Vagina (tissue), 2 donors: ENCODE data around the gene OSTF1. TPM values are rescaled to one million over a fixed set of nuclear protein-coding genes. Genes with fewer than 3 reads are reported as not detected.

Experiments used
- DNase-seq, 2 donors: peaks; one replicate each; pipeline ENCODE4 v3.0.0-alpha.2; 2017; ENCODE audit errors: extremely low spot score in 2 of 2
- H3K27ac ChIP-seq: fragments of 200-600 bp; sonication (generic); one replicate; pipeline ENCODE4 v1.5.1; 2019
- H3K27me3 ChIP-seq: fragments of 200-600 bp; sonication (generic); one replicate; pipeline ENCODE4 v1.5.1; 2019
- H3K36me3 ChIP-seq, 2 donors: fragments of 200-600 bp; sonication (generic); one replicate each; pipeline ENCODE4 v1.5.1; 2017 to 2019
- H3K4me1 ChIP-seq: fragments of 200-600 bp; sonication (generic); one replicate; pipeline ENCODE4 v1.5.1; 2019
- H3K4me3 ChIP-seq, 2 donors: fragments of 200-600 bp; sonication (generic); 1 replicate in 1 of 2; 2 replicates in 1 of 2; pipeline ENCODE4 v1.5.1; 2016 to 2019
- H3K9me3 ChIP-seq: fragments of 200-600 bp; sonication (generic); one replicate; pipeline ENCODE4 v1.5.1; 2019
- POLR2A ChIP-seq, 2 donors: fragments of 450-650 bp; IDR thresholded peaks; one replicate each; pipeline ENCODE4 v1.6.1; 2017; ENCODE audit warnings: antibody characterized with exemption in 2 of 2, mild to moderate bottlenecking in 2 of 2, moderate library complexity in 2 of 2
- POLR2AphosphoS5 ChIP-seq, 2 donors: sonication (generic); formaldehyde crosslinking; IDR thresholded peaks; one replicate each; pipeline ENCODE4 v1.9.0; 2017; ENCODE audit warnings: antibody characterized with exemption in 2 of 2, mild to moderate bottlenecking in 2 of 2, low read depth in 1 of 2; ENCODE audit not compliant: insufficient read depth in 1 of 2
- intact Hi-C: fragments of 100-400 bp; cut with DNase I; formaldehyde crosslinking; loops from one replicate; pipeline ENCODE4 v1.15.1; 2023
- total RNA-seq: library from RNA; depleted of rRNA; stranded (reverse); fragments of >200 nt; gene quantifications from one replicate; pipeline ENCODE4 v1.2.3, GENCODE V29; 2016
- TF ChIP-seq, protein P1 (sequence below), 3 experiments: fragments of 450-650 bp in 2 of 3; fragments of 200-600 bp in 1 of 3; sonication (generic) in 1 of 3; IDR thresholded peaks; one replicate each; pipeline ENCODE4 v1.5.1; 2017 to 2019; ENCODE audit warnings: antibody characterized with exemption in 3 of 3, mild to moderate bottlenecking in 2 of 3, moderate library complexity in 2 of 3

Gene OSTF1
- total RNA-seq, 1 donor from 2014 or later: 25.0 TPM

DNA sequence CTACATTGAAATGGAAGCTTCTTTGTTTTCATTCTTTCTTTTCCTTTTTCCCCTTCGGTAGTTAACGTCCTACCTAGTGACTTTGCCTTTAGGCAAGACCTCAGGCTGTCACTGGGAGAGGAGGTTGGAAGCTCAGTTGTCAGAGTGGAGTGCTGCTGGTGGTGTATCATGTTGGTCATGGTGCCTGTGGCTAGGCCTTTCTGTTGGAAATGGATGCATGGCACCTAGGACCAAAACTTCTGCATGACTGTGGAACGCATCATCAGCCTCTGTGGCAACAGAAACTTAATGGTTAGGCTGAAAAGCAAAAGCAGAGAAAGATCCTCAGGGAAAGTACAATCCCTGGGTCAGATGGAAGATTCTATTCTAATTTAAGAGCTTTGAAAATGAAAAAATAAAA, 57.9 kb downstream of the OSTF1 start:
- intact Hi-C loops: no loop called here
- peaks cover 0 to 47% of the 10 kb centered on the region in 2 donors for H3K36me3 ChIP-seq
- H3K4me1 ChIP-seq: no peaks in the 10 kb centered on the region
- DNase-seq: no peak
- no peaks in the 10 kb centered on the region for H3K27me3 ChIP-seq
- H3K9me3 ChIP-seq: no peaks in the 10 kb centered on the region
- no peak overlapping the region for H3K27ac ChIP-seq
- TF ChIP-seq POLR2A (IDR thresholded peaks at IDR 0.05) (no peak), POLR2AphosphoS5 (IDR thresholded peaks at IDR 0.05; ENCODE audit: insufficient read depth in 1 of 2, low read depth in 1 of 2) (no peak)
- TF ChIP-seq, protein P1, sequence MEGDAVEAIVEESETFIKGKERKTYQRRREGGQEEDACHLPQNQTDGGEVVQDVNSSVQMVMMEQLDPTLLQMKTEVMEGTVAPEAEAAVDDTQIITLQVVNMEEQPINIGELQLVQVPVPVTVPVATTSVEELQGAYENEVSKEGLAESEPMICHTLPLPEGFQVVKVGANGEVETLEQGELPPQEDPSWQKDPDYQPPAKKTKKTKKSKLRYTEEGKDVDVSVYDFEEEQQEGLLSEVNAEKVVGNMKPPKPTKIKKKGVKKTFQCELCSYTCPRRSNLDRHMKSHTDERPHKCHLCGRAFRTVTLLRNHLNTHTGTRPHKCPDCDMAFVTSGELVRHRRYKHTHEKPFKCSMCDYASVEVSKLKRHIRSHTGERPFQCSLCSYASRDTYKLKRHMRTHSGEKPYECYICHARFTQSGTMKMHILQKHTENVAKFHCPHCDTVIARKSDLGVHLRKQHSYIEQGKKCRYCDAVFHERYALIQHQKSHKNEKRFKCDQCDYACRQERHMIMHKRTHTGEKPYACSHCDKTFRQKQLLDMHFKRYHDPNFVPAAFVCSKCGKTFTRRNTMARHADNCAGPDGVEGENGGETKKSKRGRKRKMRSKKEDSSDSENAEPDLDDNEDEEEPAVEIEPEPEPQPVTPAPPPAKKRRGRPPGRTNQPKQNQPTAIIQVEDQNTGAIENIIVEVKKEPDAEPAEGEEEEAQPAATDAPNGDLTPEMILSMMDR (IDR thresholded peaks at IDR 0.05): no peak
- H3K4me3 ChIP-seq: no peak overlapping the region

DNA sequence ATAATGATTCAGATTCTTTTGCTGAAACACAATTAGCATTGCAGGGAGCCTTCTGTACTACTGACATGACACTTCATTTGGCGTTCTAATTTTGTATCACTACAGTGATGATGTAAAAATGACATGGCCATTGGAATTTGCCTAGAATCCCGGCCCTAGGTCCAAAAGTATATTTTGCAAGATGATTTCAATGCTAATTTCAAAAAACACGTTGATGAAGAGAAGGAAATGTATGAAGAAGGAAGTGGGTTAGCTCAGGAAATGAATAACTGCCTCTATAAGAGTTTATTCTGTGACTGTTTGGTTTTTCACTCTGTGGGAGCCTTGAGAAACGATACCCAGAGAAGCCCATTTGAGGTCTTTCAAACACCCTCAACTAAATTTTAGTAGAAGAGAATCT, 59.3 kb downstream of the OSTF1 start:
- DNase-seq: no peak
- H3K4me1 ChIP-seq: no peaks in the 10 kb centered on the region
- intact Hi-C loops: no loop called here
- no peak overlapping the region for H3K27ac ChIP-seq
- H3K4me3 ChIP-seq: no peak overlapping the region
- H3K27me3 ChIP-seq: no peaks in the 10 kb centered on the region
- no peaks in the 10 kb centered on the region for H3K9me3 ChIP-seq
- peaks cover 0 to 40% of the 10 kb centered on the region in 2 donors for H3K36me3 ChIP-seq
- TF ChIP-seq POLR2AphosphoS5 (IDR thresholded peaks at IDR 0.05; ENCODE audit: insufficient read depth in 1 of 2, low read depth in 1 of 2): no peak
- TF ChIP-seq, protein P1 (IDR thresholded peaks at IDR 0.05): no peak
- TF ChIP-seq POLR2A (IDR thresholded peaks at IDR 0.05): no peak

DNA sequence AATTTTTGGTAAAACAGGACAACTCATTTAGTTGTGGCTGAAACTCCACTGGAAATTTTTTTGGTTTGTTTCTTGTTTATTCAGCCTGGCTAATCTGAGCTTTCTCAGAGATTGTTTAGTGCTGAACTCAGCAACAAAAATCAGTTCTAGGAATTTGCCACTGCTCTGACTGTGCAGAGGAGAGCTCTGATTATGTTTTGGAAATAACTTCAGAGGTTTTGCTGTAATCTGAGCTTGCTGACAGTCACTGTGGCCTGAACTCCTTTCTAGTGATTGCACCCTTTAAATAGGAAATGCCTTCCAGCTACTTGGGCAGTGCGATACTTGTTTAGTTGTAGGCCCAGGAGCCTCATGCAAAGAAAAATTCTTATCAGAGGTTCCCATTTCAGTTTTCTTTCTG, 60.2 kb downstream of the OSTF1 start:
- no peak overlapping the region for H3K4me3 ChIP-seq
- peaks cover 0 to 33% of the 10 kb centered on the region in 2 donors for H3K36me3 ChIP-seq
- no peak overlapping the region for H3K27ac ChIP-seq
- no peaks in the 10 kb centered on the region for H3K4me1 ChIP-seq
- intact Hi-C loops: no loop called here
- no peaks in the 10 kb centered on the region for H3K9me3 ChIP-seq
- no peaks in the 10 kb centered on the region for H3K27me3 ChIP-seq
- TF ChIP-seq POLR2A (IDR thresholded peaks at IDR 0.05) (no peak), POLR2AphosphoS5 (IDR thresholded peaks at IDR 0.05; ENCODE audit: insufficient read depth in 1 of 2, low read depth in 1 of 2) (no peak)
- TF ChIP-seq, protein P1 (IDR thresholded peaks at IDR 0.05): no peak
- DNase-seq: no peak

DNA sequence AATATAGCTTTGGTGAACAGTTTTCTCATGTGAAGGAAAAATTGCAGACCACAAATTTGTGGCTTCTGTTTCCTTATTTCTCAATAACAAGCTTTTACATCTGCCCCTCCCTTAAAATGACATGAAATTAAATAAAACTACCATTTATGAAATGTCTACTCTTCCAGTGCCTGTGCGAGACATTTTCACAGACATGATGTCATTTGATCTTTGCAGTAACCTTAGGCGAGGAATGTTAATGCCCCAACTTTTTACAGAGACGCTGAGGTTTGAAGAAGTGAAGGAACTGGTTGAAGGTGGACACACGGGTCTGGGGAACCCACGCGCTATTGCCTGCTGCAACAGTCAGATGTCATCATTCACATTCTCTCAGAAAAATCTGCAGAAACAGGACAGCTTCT, 61.5 kb downstream of the OSTF1 start:
- H3K27me3 ChIP-seq: no peaks in the 10 kb centered on the region
- H3K9me3 ChIP-seq: no peaks in the 10 kb centered on the region
- peaks cover 0 to 20% of the 10 kb centered on the region in 2 donors for H3K36me3 ChIP-seq
- intact Hi-C loops: no loop called here
- no peak overlapping the region for H3K4me3 ChIP-seq
- H3K4me1 ChIP-seq: no peaks in the 10 kb centered on the region
- H3K27ac ChIP-seq: no peak overlapping the region
- TF ChIP-seq POLR2AphosphoS5 (IDR thresholded peaks at IDR 0.05; ENCODE audit: insufficient read depth in 1 of 2, low read depth in 1 of 2) (no peak), POLR2A (IDR thresholded peaks at IDR 0.05) (no peak)
- TF ChIP-seq, protein P1 (IDR thresholded peaks at IDR 0.05): no peak
- DNase-seq: no peak

DNA sequence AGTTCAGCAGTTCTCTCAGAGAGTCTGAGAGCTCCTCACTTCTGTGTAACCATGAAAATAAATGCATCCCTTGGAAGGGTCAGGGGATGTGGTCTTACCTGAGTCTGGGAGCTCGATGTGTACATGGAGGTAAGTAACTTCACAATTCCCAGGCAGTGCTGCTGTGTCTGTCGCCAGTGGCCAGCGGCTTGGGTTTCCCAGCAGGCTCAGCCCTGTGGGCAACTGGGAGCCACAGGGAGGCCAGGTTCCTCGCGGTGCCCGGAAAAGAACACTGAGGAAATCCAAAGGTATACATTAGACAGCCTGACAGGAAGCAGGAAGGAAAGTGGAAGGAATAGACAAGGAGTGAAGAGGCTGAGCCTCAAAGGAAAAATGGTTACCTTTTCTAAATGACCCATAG, 62.2 kb downstream of the OSTF1 start:
- intact Hi-C loops: no loop called here
- H3K36me3 ChIP-seq: peaks cover 0 to 20% of the 10 kb centered on the region in 2 donors
- H3K27me3 ChIP-seq: no peaks in the 10 kb centered on the region
- DNase-seq: no peak
- H3K9me3 ChIP-seq: no peaks in the 10 kb centered on the region
- no peak overlapping the region for H3K27ac ChIP-seq
- no peaks in the 10 kb centered on the region for H3K4me1 ChIP-seq
- H3K4me3 ChIP-seq: no peak overlapping the region
- TF ChIP-seq, protein P1 (IDR thresholded peaks at IDR 0.05): no peak
- TF ChIP-seq POLR2AphosphoS5 (IDR thresholded peaks at IDR 0.05; ENCODE audit: insufficient read depth in 1 of 2, low read depth in 1 of 2): no peak
- TF ChIP-seq POLR2A (IDR thresholded peaks at IDR 0.05): no peak
